T-helper 1 cell treated with Interleukin-12 subunit alpha and Interleukin-12 subunit beta and Interleukin-4 antibody, amounts not matched to agents 30 μg/mL and 1 μg/mL, for 36 hours (primary cell): ENCODE data around the gene INSM1.

ENCODE experiments used
- H3K27ac Mint-ChIP-seq: one replicate; pipeline ENCODE4 v1.8.0; 2021; ENCODE audit warnings: mild to moderate bottlenecking, mixed read lengths
- H3K27me3 Mint-ChIP-seq: one replicate; pipeline ENCODE4 v1.8.0; 2021; ENCODE audit warnings: low read depth, mixed read lengths
- H3K36me3 Mint-ChIP-seq: one replicate; pipeline ENCODE4 v1.8.0; 2021; ENCODE audit warnings: low read depth, mixed read lengths
- H3K4me1 Mint-ChIP-seq: one replicate; pipeline ENCODE4 v1.8.0; 2021; ENCODE audit warnings: low read depth, mixed read lengths
- H3K4me3 Mint-ChIP-seq: one replicate; pipeline ENCODE4 v1.8.0; 2021; ENCODE audit warnings: mild to moderate bottlenecking, moderate library complexity, mixed read lengths
- H3K9me3 Mint-ChIP-seq: one replicate; pipeline ENCODE4 v1.8.0; 2021; ENCODE audit warnings: mixed read lengths

The INSM1 gene

GRCh38 chr20:20366876-20367574, 879 bp upstream of the INSM1 start:
- Mint-ChIP-seq H3K4me3 (no peak overlapping the region), H3K4me1 (peaks cover 5% of the 10 kb centered on the region), H3K27me3 (peaks cover 75% of the 10 kb centered on the region), H3K27ac (no peak overlapping the region), H3K36me3 (peaks cover 4% of the 10 kb centered on the region), H3K9me3 (no peaks in the 10 kb centered on the region)

- Mint-ChIP-seq H3K27ac (no peak overlapping the region), H3K36me3 (peaks cover 4% of the 10 kb centered on the region), H3K4me3 (no peak overlapping the region), H3K4me1 (peaks cover 5% of the 10 kb centered on the region), H3K27me3 (peaks cover 73% of the 10 kb centered on the region), H3K9me3 (no peaks in the 10 kb centered on the region)
Measured at GRCh38 chr20:20368418-20369249, 730 bp downstream of the INSM1 start.

- peaks cover 76% of the 10 kb centered on the region for H3K27me3 Mint-ChIP-seq
- peaks cover 4% of the 10 kb centered on the region for H3K36me3 Mint-ChIP-seq
- no peaks in the 10 kb centered on the region for H3K9me3 Mint-ChIP-seq
- H3K4me3 Mint-ChIP-seq, result peak overlapping the region; percentile 65
- peaks cover 5% of the 10 kb centered on the region for H3K4me1 Mint-ChIP-seq
- peak overlapping the region; percentile 72 for H3K27ac Mint-ChIP-seq
Measured at GRCh38 chr20:20369250-20370093, 1.6 kb downstream of the INSM1 start.

- Mint-ChIP-seq H3K4me1 (peaks cover 5% of the 10 kb centered on the region), H3K4me3 (peak overlapping the region; percentile 65), H3K36me3 (peaks cover 4% of the 10 kb centered on the region), H3K27ac (peak overlapping the region; percentile 72), H3K9me3 (no peaks in the 10 kb centered on the region), H3K27me3 (peaks cover 74% of the 10 kb centered on the region)
Measured at GRCh38 chr20:20370094-20370575, 2.2 kb downstream of the INSM1 start.

- H3K4me3 Mint-ChIP-seq, result no peak overlapping the region
- H3K36me3 Mint-ChIP-seq, result peaks cover 4% of the 10 kb centered on the region
- H3K9me3 Mint-ChIP-seq, result no peaks in the 10 kb centered on the region
- peaks cover 64% of the 10 kb centered on the region for H3K27me3 Mint-ChIP-seq
- peaks cover 5% of the 10 kb centered on the region for H3K4me1 Mint-ChIP-seq
- H3K27ac Mint-ChIP-seq, result no peak overlapping the region
Measured at GRCh38 chr20:20371083-20371482, 3.2 kb downstream of the INSM1 start.

GRCh38 chr20:20371681-20372080, 3.8 kb downstream of the INSM1 start:
- H3K27me3 Mint-ChIP-seq, result peaks cover 58% of the 10 kb centered on the region
- H3K9me3 Mint-ChIP-seq, result no peaks in the 10 kb centered on the region
- peaks cover 4% of the 10 kb centered on the region for H3K36me3 Mint-ChIP-seq
- no peak overlapping the region for H3K27ac Mint-ChIP-seq
- H3K4me1 Mint-ChIP-seq, result peaks cover 5% of the 10 kb centered on the region
- H3K4me3 Mint-ChIP-seq, result no peak overlapping the region

- H3K4me3 Mint-ChIP-seq, result no peak overlapping the region
Measured at GRCh38 chr20:20373091-20373571, 5.2 kb downstream of the INSM1 start.

GRCh38 chr20:20375862-20376261, 8.0 kb downstream of the INSM1 start:
- Mint-ChIP-seq H3K27ac (no peak overlapping the region), H3K4me3 (no peak overlapping the region), H3K4me1 (no peaks in the 10 kb centered on the region), H3K36me3 (no peaks in the 10 kb centered on the region), H3K9me3 (peaks cover 5% of the 10 kb centered on the region), H3K27me3 (peaks cover 44% of the 10 kb centered on the region)

More at GRCh38 chr20:20373091-20373571, 5.2 kb downstream of the INSM1 start:
- H3K4me1 Mint-ChIP-seq, result peaks cover 3% of the 10 kb centered on the region
- H3K9me3 Mint-ChIP-seq, result no peaks in the 10 kb centered on the region
- no peak overlapping the region for H3K27ac Mint-ChIP-seq
- peaks cover 54% of the 10 kb centered on the region for H3K27me3 Mint-ChIP-seq
- peaks cover 4% of the 10 kb centered on the region for H3K36me3 Mint-ChIP-seq

- Mint-ChIP-seq H3K27me3 (no peaks in the 10 kb centered on the region), H3K4me3 (no peak overlapping the region), H3K27ac (no peak overlapping the region), H3K4me1 (no peaks in the 10 kb centered on the region), H3K9me3 (no peaks in the 10 kb centered on the region), H3K36me3 (no peaks in the 10 kb centered on the region)
Measured at GRCh38 chr20:20386192-20386591, 18.3 kb downstream of the INSM1 start.

- Mint-ChIP-seq H3K4me3 (no peak overlapping the region), H3K36me3 (no peaks in the 10 kb centered on the region), H3K4me1 (no peaks in the 10 kb centered on the region), H3K9me3 (no peaks in the 10 kb centered on the region), H3K27me3 (no peaks in the 10 kb centered on the region), H3K27ac (no peak overlapping the region)
Measured at GRCh38 chr20:20390393-20390792, 22.5 kb downstream of the INSM1 start.

GRCh38 chr20:20391115-20391514, 23.2 kb downstream of the INSM1 start:
- Mint-ChIP-seq H3K4me1 (no peaks in the 10 kb centered on the region), H3K4me3 (no peak overlapping the region), H3K36me3 (no peaks in the 10 kb centered on the region)

GRCh38 chr20:20391766-20392165, 23.9 kb downstream of the INSM1 start:
- H3K4me3 Mint-ChIP-seq, result no peak overlapping the region
- no peaks in the 10 kb centered on the region for H3K9me3 Mint-ChIP-seq
- H3K4me1 Mint-ChIP-seq, result no peaks in the 10 kb centered on the region
- no peak overlapping the region for H3K27ac Mint-ChIP-seq
- no peaks in the 10 kb centered on the region for H3K27me3 Mint-ChIP-seq
- no peaks in the 10 kb centered on the region for H3K36me3 Mint-ChIP-seq

More at GRCh38 chr20:20391115-20391514, 23.2 kb downstream of the INSM1 start:
- Mint-ChIP-seq H3K27ac (no peak overlapping the region), H3K27me3 (no peaks in the 10 kb centered on the region), H3K9me3 (no peaks in the 10 kb centered on the region)

GRCh38 chr20:20393207-20394120, 25.6 kb downstream of the INSM1 start:
- Mint-ChIP-seq H3K9me3 (no peaks in the 10 kb centered on the region), H3K27ac (no peak overlapping the region), H3K27me3 (no peaks in the 10 kb centered on the region), H3K4me1 (no peaks in the 10 kb centered on the region), H3K4me3 (no peak overlapping the region), H3K36me3 (no peaks in the 10 kb centered on the region)
